Measurements from ENCODE around the gene RPS2.
"Not testable (repeated sequence)": the region's sequence is repeated elsewhere in the genome, so short reads cannot be mapped to it uniquely, and the experiment has no call there.

Gene RPS2

DNA sequence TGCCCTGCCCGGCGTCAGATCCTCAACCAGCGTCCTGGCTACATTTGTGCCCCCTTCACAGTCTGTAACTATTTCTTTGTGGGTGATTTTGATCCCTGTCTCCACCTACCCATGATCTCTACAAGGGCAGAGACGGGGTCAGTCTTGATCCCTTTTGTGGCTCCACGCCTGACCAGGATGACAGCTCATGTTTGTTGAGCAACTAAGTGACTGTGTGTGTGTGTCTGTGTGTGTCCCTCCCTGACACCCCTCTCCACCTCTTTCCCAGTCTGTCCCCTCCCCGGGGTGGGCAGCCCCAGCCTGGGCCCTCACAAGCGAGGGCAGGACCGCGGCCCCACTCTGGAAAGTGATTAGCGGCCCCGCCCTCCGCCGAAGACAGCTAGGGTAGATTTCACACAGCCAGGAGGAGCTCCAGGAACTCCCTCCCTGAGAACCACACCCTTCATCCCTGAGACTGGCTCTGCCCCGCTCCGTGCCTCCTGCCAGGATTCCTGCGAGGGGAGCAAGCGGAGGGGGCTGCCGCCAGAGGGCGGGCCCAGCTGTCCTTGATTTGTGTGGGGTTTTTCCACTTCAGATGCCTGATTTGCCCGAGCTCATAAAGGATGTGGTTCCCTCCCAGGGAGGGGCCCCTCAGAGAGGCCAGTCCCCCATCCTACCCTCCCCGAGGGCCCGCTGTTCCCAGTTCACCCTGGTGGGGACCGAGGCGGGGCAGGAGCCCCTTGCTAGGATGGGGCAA is 41.2 kb downstream of the RPS2 start:
- H3K4me3 ChIP-seq (ENCODE audit: low read depth, low read length): no peak overlapping the region
- TF ChIP-seq, protein P1, sequence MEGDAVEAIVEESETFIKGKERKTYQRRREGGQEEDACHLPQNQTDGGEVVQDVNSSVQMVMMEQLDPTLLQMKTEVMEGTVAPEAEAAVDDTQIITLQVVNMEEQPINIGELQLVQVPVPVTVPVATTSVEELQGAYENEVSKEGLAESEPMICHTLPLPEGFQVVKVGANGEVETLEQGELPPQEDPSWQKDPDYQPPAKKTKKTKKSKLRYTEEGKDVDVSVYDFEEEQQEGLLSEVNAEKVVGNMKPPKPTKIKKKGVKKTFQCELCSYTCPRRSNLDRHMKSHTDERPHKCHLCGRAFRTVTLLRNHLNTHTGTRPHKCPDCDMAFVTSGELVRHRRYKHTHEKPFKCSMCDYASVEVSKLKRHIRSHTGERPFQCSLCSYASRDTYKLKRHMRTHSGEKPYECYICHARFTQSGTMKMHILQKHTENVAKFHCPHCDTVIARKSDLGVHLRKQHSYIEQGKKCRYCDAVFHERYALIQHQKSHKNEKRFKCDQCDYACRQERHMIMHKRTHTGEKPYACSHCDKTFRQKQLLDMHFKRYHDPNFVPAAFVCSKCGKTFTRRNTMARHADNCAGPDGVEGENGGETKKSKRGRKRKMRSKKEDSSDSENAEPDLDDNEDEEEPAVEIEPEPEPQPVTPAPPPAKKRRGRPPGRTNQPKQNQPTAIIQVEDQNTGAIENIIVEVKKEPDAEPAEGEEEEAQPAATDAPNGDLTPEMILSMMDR (IDR thresholded peaks at IDR 0.05; ENCODE audit: low read depth, low read length, missing control alignments): no peak

GRCh38 chr16:1922357-1922756 is 42.3 kb downstream of the RPS2 start:
- TF ChIP-seq, protein P1 (IDR thresholded peaks at IDR 0.05; ENCODE audit: low read depth, low read length, missing control alignments): no peak
- no peak for DNase-seq (ENCODE audit: low read depth)
- no peak overlapping the region for H3K4me3 ChIP-seq (ENCODE audit: low read depth, low read length)

More for the DNA sequence above, 41.2 kb downstream of the RPS2 start:
- no peak for DNase-seq (ENCODE audit: low read depth)

DNA sequence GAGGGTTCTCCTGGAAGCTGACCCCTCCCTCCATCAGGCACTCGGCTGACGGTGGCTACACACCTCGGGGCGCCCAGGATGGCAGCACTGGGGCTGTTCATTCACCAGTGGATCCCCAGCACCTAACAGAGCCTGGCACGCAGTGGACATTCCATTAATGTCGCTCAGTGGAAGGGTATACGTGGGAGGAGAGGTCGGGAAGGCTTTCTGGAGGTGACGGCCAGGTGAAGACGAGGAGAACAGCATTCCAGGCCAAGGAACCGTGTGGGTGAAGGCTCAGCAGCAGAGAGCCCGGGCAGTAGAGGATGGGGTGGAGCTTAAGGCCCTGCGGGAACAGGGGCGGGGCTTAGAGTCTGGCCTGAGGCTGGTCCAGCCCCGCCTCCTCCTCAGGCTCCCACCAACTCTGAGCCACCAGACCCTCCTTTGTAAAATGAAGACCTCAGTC is 43.9 kb downstream of the RPS2 start:
- DNase-seq (ENCODE audit: low read depth): no peak
- no peak overlapping the region for H3K4me3 ChIP-seq (ENCODE audit: low read depth, low read length)
- TF ChIP-seq, protein P1 (IDR thresholded peaks at IDR 0.05; ENCODE audit: low read depth, low read length, missing control alignments): no peak

GRCh38 chr16:1920122-1920521 is 44.5 kb downstream of the RPS2 start:
- DNase-seq (ENCODE audit: low read depth): not testable (repeated sequence)

GRCh38 chr16:1919327-1919998 is 45.2 kb downstream of the RPS2 start:
- TF ChIP-seq, protein P1 (IDR thresholded peaks at IDR 0.05; ENCODE audit: low read depth, low read length, missing control alignments): no peak
- no peak overlapping the region for H3K4me3 ChIP-seq (ENCODE audit: low read depth, low read length)
- DNase-seq (ENCODE audit: low read depth): no peak

More at GRCh38 chr16:1920122-1920521, 44.5 kb downstream of the RPS2 start:
- H3K4me3 ChIP-seq (ENCODE audit: low read depth, low read length): not testable (repeated sequence)

- no peak for DNase-seq (ENCODE audit: low read depth)
Measured at GRCh38 chr16:1918351-1919326, 46.0 kb downstream of the RPS2 start, which contains the start of gene HS3ST6. TSS of gene HS3ST6 (minus strand) at chr16:1918415. CDS start at chr16:1918323, 92 bp downstream.

More at GRCh38 chr16:1918351-1919326, 46.0 kb downstream of the RPS2 start, which contains the start of gene HS3ST6:
- TF ChIP-seq, protein P1 (IDR thresholded peaks at IDR 0.05; ENCODE audit: low read depth, low read length, missing control alignments): no peak
- H3K4me3 ChIP-seq (ENCODE audit: low read depth, low read length): no peak within 1 kb of the TSS
